ENCODE results near the gene NHEJ1.

GRCh38 chr2:219076253-219076652 lies 84.4 kb downstream of the NHEJ1 start:
- no peak for TF ChIP-seq FOXP2 (optimal IDR thresholded peaks at IDR 0.05; ENCODE audit: control extremely low read depth, extremely low read length, insufficient read depth)
- no peak for TF ChIP-seq POLR2AphosphoS5 (IDR thresholded peaks at IDR 0.05; ENCODE audit: borderline replicate concordance, low read depth, low read length)

Data from SK-N-MC (cell line).